ENCODE data around the gene LRRC75B.

The LRRC75B gene

DNA sequence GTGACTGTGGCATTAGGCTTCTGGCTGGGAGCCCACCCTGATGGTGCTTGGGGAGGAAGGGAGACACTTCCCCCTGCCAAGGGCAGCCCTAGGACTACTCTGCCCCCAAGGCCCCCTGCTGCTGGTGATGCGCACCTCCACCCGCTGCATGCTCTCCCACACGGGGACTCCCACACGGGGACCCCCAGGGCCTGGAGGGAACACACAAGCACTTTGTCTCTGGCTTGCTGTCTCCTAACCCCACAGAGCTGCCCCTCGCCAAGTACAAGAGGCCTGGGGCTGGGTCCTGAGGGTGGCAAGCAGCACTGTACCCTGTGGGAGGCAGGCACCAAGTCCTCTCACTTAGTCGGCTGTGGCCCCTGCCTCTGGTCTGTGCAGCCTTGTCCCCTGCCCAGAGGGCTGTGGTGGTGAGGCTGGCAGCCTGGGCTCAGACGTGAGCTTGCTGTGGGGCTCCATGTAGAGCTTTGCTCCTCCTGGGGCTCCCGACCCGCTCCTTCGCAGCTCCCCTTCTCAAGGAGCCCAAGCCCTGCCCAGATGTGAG lies 7.9 kb downstream of the LRRC75B start:
- DNase-seq, result no peak

DNA sequence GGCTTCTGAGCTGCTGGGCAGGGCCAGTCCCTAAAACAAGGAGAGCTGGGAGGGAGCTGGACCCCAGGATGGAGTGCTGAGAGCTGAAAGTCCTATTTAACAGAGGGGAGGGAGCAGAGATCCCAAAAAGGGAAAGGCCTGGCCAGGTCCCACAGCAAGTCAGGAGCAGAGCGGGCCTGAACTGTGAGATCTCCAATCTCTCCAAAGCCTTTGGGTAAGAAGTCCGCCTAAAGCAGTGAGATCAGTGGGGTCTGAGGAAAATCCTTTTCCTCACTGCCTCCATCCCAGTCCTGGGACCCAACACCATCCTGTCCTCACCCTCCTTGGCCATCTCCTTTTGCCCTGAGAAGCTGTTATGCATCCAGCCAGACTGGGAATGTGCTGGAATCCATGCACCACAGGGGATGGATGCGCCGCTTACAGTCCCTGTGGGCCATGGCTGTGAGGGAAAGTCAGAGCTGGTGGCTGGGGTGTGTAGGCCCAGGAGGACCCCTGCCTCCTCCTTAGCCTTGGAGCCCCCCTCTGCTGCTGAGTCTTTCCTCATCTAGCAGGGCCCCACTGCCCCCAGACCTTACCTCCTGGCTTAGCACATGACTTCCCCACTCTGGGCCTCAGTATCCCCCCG lies 8.6 kb downstream of the LRRC75B start:
- no peak for DNase-seq

- DNase-seq, result no peak
These were observed 9.4 kb downstream of the LRRC75B start for GRCh38 chr22:24583221-24584165.

DNA sequence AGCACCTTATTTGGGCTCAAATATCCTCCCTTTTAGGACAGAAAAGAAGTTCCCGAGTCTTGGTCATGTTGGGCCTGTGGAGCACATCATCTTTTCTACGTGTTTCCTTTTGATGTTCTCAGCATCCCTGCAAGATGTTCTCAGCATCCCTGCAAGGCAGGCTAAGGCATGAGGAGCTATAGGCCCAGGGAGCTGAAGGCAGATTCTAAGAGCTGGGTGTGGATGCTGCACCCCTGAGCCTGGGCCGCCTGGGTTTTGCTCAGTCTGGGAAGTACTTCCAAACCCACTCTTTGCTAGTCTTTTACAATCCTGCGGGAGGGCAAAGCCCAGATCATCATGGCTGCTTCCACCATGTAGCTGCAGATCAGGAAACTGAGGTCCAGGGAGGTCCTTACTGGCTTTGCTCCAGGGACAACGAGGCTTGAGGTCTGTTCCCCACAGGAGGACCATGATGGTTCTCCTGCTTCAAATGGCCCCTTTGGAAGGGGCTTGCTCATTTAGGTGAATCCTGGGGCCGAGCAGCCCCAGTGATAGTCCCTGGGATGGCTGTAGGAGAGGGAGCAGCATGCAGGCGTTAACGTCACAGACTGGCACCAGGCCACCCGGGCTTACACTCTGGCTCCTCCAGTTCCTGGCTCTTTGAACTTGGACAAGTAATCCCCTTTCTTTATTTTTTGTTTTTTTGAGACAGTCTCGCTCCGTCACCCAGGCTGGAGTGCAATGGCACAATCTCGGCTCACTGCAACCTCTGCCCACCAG lies 10.6 kb downstream of the LRRC75B start:
- DNase-seq, result no peak

DNA sequence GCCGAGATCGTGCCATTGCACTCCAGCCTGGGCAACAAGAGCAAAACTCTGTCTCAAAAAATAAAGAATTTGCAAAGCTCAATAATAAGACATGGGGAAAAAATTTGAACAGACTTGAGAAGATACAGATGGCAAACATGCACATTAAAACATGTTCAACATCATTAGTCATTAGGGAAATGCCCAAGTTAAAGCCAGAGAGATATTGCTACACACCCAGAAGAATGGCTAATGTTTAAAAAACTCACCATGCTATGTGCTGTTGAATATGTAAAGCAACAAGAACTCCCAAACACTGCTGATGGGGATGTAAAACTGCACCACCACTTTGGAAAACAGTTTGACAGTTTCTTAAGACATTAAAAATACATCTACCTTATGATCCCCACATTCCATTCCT lies 12.6 kb downstream of the LRRC75B start:
- DNase-seq, result no peak

GRCh38 chr22:24579258-24579601 lies 13.6 kb downstream of the LRRC75B start:
- DNase-seq, result no peak

DNA sequence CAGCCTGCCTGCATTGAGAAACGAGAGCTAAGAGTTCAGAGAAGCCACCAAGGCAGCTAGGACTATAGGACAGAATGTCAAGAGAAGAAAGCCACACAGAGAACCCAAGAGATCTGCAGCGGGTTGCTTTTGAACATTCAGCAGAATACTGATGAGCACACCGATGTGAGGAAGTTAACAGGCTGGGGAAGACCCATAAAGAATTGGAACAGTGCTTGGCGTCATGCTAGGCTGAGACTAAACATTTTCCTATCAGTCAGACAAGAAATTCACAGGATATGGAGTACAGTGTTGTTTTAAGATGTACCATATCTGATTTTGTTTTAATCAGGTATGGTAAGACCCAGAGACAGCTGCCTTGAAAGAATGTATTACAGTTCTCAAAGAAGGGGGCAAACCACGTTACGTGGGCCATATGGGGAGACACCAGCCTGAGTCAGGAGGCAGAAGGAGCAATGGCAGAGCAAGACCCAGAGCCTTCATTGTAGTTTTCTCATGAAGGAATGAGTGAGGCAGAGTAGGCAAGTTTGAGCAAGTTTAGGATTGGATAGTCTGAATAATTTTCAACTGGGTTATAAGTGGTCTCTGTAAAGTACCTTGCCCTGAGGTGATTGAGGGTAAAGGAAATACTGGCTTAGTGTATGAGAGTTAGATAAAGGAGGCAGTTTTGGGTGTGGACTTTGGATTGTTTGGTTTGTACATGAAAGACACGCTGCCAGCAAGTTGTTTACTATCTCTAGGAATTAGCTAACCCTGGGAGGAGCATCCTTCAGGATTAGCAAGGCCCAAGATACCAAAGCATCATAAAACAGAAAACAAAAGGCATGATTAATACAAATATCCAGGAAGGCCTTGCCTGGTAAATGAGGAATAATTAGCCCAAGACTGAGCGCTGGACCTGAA lies 14.3 kb downstream of the LRRC75B start:
- peak; percentile 1 for DNase-seq

- no peak for DNase-seq
These were observed 16.1 kb downstream of the LRRC75B start for GRCh38 chr22:24576778-24577177.

DNA sequence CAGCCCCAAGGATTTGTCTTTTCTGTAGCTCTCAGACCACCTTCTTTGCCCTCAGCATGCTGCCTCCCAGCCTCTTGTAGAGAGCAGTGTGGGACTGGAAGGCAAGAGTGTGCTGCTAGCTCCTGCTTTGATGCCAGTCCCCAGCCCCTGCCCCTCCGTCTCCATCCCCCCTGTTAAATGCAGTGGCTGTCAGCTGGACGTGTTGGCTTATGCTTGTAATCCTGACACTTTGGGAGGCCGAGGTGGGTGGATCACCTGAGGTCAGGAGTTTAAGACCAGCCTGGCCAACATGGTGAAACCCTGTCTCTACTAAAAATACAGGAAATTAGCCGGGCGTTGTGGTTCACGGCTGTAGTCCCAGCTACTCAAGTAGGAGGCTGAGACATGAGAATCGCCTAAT lies 21.6 kb downstream of the LRRC75B start:
- no peak for DNase-seq

DNA sequence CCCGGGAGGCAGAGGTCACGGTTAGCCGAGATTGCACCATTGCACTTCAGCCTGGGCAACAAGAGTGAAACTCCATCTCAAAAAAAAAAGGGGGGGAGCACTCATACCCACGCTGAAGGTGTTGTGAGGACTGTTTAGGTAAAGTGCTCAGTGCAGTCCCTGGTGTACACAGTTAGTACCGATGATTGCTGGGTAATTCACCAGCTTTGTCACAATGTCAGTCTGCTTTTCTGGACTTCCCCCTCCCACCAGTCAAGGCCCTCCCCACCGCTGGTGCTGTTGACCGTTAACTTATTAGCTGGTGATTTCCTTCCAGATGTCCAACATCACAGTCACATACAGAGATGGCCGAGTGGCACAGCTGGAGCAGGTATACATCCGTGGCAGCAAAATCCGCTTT lies 25.2 kb downstream of the LRRC75B start:
- DNase-seq, result no peak

DNA sequence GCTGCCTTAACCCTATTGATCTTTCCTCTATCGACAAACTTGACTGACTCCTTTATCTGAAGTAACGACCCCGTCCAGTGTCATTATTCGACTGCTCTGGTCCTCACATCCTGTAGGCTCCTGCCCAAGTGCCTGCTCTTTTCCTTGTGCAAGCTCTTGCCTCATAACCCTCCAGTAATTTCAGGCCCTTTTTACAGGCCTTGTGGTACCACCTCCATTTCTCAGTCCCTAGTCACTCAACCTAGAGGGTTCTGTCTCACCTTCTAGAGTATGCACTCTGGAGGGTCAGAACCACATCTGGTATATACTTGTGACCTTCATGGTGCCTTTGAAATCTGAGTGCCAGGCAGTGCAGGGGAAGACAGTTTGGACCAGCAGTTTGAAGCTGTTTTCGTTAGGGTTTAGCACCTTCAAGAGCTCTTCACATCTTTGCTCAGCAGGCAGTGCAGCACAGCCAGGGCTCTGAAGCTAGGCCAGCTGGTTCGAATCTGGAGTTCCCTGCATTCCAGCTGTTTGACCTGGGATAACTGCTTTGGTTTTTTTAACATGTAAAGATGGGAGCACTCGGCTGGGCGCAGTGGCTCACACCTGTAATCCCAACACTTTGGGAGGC lies 25.9 kb downstream of the LRRC75B start:
- DNase-seq, result no peak

GRCh38 chr22:24565077-24565476 lies 27.8 kb downstream of the LRRC75B start:
- no peak for DNase-seq

GRCh38 chr22:24564376-24565058 lies 28.4 kb downstream of the LRRC75B start:
- DNase-seq, result no peak

DNA sequence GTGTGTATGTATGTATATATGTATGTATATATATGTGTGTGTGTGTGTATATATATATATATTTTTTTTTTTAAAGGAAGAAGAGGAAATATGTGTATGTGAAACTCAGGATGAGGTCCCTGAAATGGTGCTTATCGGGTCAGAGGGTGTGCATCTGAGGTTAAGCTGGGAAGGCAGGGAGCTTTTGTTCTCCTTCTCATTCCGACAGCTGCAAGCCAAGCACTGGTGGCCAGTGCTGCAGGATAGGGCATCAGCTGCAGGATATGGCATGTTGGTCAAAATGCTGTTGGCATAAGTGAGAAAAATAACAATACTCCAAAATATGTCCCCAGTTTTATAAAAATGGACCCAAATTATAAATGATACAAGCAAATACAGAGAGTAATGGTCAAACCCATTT lies 29.6 kb downstream of the LRRC75B start:
- no peak for DNase-seq

GRCh38 chr22:24559471-24559870 lies 33.4 kb downstream of the LRRC75B start:
- DNase-seq, result no peak

DNA sequence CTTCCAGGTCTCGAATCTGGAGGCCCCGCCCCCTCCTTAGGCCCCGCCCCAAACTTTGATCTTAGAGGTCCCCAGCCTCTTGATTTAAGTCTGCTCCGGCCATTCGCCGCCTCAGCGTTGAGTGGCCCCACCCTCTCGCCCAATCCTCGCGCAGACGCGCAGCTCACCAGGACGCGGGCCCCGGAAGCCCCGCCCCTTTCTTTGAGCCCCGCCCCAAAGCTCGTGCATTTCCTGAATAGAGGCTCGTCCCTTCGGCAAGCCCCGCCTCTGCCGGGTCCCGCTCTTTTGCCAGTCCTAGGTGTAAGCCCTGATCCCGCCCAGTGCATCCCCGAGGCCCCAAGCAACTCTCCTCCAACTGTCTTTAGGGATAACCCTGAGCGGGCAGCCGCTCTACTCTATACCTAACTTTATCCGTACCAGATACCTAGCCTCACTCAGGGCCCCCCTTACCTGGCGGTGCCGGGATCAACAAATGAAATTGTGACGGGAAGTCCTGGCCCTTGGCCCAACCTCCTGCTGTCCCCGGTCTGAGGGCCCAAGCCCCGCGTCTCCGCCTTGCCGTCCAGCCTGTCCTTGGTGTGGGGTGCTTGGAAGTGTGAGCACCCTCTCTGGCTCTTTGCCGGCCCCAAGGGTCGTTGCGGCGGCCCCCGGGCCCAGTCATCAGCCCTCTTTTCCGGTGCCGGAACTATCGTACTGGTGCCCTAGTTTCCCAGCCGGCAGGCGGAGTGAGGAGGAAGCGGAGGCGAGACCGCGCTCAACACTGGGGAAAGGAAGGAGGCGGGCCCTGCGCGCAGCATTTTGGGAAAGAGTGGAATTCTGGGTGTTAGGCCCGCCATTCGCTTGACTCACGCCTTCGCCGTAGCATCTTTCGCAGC lies 37.5 kb downstream of the LRRC75B start, which contains the start of gene SNRPD3:
Gene SNRPD3, plus strand, starts transcription at position 835 of the 875 bp plus-strand sequence. CDS start 1,676 bp downstream, outside the sequence.
- peak; percentile 92 for DNase-seq

- DNase-seq, result peak; percentile 25
These were observed 38.3 kb downstream of the LRRC75B start, which contains the start of gene GUCD1 for GRCh38 chr22:24554313-24555164. TSS of gene GUCD1 (minus strand) at chr22:24555138. CDS start at chr22:24554991, 147 bp downstream.

DNA sequence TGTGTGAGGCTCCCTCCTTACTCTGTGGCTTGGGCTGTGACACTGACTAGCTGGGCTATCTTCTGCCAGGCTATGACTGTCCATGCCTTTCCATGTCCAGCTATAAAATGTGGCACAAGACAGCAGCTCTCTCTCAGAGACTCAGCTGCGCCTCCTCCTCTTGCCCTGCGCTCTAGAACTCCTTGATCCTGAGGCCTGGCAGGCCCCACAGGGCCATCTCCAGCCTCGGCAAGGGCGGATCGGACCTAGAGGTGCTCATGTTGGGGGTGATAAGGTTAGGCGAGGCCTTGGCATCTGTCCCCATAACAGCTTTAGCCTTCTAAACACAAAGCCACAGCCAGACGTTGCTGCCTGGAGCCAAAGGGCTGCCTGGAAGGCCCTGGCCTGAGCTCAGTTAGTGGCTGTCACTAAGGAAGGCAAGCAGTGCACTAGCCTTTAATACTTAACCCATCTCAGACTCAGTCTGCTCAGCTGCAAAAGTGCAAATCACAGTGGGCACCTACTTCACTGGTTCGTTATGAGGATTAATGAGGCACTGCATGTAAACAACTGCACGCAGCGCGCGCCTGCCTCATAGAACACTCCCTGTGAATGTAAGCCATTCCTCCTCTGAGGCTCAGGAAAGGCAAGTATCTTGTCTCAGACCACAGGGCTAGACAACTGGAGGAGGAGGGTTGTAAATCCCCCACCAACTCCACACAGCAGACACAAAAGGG lies 39.1 kb downstream of the LRRC75B start:
- no peak for DNase-seq

All from DMS53 (cell line).